ENCODE measurements around the gene LAMA3.

GRCh38 chr18:23730857-23731256 lies 41.6 kb downstream of the LAMA3 start:
- TF ChIP-seq CTCF (IDR thresholded peaks at IDR 0.05; ENCODE audit: extremely low read depth in 1 of 2, insufficient read depth in 1 of 2, low read depth in 1 of 2, low read length in 2 of 2) = no peak
- no peak for TF ChIP-seq EZH2 (IDR thresholded peaks at IDR 0.05; ENCODE audit: borderline replicate concordance, low read depth, low read length, severe bottlenecking)
- TF ChIP-seq MYC (IDR thresholded peaks at IDR 0.05; ENCODE audit: low read depth, low read length) = no peak
- TF ChIP-seq POLR2A (IDR thresholded peaks at IDR 0.05; ENCODE audit: low read depth, low read length) = no peak
- no peak for TF ChIP-seq POLR2AphosphoS5 (IDR thresholded peaks at IDR 0.05; ENCODE audit: insufficient read depth, low read depth, low read length)
- TF ChIP-seq FOS (IDR thresholded peaks at IDR 0.05; ENCODE audit: borderline replicate concordance, insufficient read depth, low read length) = no peak
- TF ChIP-seq JUN (IDR thresholded peaks at IDR 0.05; ENCODE audit: borderline replicate concordance, insufficient read depth, insufficient read length, low read depth) = no peak

Measured in endothelial cell of umbilical vein (primary cell).